ENCODE measurements around the gene SIGLEC9.

- TF ChIP-seq CTCF (IDR thresholded peaks at IDR 0.05) (no peak), POLR2A (IDR thresholded peaks at IDR 0.05) (no peak)
Observed at GRCh38 chr19:51125421-51126075, 842 bp downstream of the SIGLEC9 start.
